ENCODE results near the gene AGFG2.

AGFG2 gene

DNA sequence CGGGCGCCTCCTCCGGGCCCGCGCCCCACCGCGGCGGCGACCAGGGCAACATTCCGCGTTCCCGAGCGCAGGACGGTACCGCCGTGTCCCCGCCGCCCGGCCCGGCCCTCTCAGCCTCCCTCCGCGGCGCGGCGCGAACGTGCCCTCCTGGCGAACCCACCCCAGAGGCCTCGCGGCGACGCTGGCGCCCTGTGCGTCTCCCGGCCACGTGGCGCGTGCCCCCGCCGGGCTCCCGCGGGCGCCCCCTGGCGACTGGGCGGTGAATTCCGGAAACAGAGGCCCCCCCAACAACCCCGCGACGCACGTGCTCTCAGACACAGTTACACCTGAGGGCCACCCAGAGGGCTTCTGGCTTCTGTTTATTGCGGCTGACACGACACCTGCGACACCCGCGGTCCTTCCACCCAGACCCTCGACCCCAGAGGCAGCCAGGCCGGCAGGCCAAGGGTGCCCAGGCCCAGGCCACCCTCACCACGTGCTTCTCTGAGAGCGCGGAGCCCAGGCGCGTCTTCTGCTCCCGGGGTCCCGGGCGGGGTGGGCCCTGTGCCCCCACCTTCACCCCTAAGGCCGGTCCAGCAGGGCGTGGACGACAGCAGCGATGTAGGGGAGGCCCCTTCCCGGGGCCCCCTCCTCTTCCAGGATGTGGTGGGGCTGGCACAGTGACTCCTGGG is 34.8 kb downstream of the AGFG2 start, which contains the start of gene SAP25:
Gene SAP25 (minus strand): TSS at position 210 of the 671 bp plus-strand sequence. CDS start 158 bp downstream, at position 52.
- DNase-seq, result no peak

DNA sequence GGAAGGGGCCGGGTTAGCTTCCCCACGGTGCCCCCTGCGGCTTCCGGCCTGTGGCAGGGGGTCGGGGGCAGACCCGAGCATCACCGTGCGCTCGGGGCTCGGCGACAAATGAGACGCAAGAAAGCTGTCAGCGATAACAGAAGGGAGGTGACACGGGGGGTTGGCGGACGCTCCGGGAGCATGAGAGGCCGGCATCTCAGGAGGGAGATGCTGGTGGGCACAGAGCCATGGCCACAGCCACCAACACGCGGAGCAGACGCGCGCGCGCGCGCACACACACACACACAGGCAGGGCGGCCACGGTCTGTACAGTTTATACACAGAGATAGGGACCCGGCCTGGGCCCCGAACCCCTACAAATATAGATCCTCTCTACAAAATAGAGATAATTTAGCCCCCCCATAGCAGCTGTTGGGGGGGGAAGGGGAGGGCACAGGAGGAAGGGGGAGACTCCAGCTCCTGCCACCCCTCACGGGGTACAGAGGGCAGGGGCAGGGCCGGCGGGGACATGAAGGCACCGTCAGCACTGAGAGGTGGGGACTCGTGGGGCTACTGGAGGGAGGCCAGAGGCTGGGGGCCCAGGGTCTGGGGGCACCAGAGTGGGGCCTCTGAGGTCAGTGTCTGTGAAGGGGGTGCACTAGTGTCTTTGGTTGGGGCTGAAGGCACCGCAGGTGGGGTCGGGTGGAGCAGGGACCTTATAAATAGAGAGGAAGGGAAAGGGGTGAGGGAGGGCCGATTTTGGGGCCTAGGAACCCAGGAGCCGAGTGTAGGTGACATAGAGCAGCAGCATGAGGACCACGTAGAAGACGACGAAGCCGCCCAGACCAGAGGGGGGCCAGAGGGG is 35.6 kb downstream of the AGFG2 start:
- no peak for DNase-seq

DNA sequence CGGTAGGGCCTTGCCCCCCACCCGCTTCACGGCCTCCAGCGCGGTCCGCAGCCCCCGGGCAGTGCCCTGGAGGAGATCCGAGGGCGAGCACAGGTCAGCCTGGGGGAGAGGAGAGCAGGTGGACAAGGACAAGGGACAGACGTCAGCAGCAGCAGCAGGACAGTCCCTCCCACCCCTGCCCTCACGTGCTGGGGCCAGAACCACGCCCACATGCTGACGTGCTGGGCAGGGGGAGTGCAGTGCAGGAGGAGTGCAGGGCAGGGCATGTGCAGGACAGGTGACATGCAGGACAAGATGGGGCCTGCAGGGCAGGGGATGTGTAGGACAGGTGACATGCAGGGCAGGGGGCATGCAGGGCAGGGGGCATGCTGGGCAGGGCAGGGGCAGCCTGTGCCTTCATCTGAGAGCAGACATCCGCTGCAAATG is 36.2 kb downstream of the AGFG2 start:
- DNase-seq, result no peak

DNA sequence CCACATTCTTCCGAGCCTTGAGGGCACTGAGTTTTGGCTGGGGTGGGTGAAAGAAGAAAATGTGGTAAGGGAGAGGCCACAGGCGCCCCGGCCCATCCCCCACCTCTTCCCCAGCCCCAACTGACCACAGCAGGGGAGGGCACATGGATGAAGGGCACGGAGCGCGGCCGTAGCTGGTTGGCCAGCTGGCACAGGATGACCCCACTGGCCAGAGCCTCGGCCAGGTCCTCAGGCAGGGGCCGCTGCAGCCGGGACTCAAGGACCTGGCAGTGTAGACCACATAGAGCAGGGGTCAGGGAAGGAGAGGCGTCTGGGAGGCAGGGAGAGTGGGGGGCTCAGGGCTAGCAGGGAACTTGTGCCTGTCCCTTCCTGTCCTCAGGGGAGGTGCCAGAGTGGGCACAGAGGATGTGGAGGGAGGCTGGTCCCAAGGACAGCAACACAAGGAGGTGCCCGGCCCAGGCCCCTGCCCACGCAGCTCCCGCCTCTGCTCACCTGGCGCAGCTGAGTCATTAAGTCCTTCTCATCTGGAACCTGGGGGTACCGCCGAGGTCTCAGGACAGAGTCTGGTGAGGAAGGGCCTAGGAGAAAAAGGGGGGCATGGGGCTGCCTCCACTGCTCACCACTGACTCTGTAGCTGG is 36.9 kb downstream of the AGFG2 start:
- no peak for DNase-seq

GRCh38 chr7:100576384-100576993 is 37.5 kb downstream of the AGFG2 start:
- no peak for DNase-seq

DNA sequence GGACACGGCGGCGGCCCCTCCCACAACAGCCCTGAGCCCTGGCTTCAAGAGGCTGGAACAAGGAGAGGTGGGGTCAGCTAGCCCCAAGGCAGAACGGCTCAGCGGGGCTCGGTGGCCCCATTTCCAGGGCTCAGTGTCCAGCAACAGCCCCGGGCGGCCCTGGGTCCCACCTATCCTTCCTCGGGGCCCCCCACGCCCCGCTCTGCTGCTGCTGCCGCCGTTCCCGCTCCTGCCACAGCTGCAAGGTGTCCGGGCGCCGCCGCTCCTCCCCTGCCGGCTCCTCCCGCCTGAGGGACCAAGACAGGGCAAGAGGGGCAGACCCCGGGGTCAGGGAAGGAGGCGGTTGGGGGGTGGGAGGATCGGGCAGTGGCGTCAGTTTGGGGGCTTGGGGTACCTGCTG is 38.1 kb downstream of the AGFG2 start:
- DNase-seq, result no peak

DNA sequence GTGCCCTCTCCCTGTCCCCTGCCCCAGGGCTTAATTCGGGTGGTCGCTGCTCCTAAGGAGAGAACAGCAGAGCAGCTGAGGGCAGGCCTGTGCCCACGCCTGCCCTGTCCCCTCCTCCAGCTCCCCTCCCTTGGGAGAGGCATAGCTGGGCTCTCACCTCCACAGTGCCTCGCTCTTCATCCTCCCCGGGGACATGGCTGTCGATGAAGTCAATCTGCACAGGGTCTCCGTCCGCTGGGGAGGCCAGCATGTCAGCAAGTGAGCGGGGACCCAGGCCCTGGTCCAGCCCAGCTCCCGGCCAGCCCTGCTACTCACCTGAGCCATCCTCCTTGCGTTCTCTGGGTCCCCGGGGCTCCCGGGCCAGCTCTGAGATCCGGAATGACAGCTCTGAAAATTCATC is 38.5 kb downstream of the AGFG2 start:
- DNase-seq, result no peak

- DNase-seq, result no peak
These were observed 39.5 kb downstream of the AGFG2 start for GRCh38 chr7:100578246-100579183.

GRCh38 chr7:100580466-100581283 is 41.7 kb downstream of the AGFG2 start:
- DNase-seq, result no peak

- no peak for DNase-seq
These were observed 43.1 kb downstream of the AGFG2 start for GRCh38 chr7:100582041-100582579.

DNA sequence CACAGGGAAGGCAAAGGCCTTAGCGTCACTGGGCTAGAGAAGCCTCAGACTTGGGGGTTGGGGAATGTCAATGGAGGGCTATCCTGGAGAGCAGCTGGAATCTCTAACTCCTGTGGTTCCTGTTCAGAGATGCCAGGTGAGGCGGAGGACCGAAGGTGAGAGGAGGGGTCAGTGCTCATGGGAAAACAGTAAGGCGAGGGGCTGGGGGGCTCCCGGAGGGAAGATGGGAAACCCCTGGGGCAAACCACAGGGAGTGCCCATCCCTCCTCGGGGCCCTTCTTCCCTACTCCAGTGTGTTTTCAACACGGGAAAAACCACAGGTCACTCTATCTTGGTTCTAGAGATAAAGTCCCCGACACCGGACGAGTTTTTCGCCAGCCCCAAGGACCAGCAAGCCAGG is 43.6 kb downstream of the AGFG2 start:
- no peak for DNase-seq

- DNase-seq, result peak; percentile 91 to 94
These were observed 44.4 kb downstream of the AGFG2 start for GRCh38 chr7:100583132-100584053.

DNA sequence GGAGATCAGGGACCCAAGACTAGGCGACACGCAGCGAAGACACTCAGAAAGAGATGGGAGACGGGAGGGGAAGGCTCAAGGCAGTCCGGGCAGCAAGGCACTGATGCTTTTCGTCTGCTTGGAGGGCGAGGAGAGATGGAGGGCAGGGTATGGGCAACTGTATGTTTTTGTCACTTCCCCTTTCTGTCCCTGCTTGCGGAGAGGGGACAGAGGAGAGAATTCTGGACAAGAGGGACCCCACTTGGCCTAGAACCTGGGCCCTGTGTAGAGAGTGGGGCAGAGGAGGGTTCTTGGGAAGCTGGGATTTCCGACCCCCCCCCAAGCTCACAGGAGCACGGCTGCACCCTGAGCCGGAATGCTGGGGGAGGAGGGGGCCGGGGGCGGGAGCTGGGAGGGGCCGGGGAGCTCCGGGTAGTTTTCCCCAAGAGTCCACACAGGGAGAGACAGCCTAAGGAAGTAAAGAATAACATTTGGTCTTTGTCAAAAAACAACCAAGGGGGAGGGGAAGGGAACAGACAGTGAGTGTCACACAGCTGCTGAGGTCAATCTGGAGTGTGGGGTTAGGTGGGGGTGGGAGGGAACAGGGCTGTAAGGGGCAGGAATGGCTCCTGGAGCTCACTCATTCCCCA is 45.2 kb downstream of the AGFG2 start:
- DNase-seq, result peak; percentile 75 to 90

- DNase-seq, result no peak
These were observed 45.9 kb downstream of the AGFG2 start for GRCh38 chr7:100584683-100585510.

DNA sequence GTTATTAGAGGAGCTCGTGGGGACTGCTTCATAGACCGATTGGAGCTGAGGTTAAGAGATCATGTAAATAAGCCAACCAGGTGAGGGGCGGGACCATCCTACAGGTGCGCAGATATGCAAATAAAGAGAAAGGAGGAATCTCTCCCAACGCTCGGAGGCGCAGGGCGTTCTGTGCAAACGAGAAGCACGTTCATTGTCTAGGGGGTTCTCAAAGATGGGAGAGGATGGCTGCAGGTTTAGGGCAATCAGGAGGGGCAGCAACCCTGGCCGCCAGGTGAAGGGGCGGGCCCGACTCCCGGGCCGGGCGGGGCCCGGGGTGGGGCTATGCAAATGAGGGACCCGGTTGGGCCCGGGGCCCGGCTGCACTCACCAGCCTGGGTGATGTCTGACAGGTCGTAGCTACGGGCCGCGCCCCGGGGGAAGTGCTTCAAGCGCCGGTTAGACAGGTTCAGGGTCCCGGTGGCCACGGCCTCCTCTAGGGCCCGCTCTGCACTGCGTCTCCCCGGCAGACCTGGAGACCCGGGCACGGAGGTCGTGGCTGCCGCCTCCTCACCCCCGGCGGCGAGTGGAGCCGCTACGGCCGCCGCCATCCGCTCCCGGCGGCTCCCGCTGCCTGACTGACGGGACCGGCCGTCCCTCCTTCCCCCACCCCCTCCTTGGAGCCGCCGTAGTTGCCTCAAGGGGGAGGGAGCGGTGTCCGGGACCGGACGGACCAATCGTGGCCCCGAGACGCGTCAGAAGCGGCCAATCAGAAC is 46.7 kb downstream of the AGFG2 start, which contains the start of gene LRCH4:
Gene LRCH4 (minus strand): TSS at position 619 of the 755 bp plus-strand sequence. CDS start 29 bp downstream, at position 590.
- DNase-seq, result no peak

DNA sequence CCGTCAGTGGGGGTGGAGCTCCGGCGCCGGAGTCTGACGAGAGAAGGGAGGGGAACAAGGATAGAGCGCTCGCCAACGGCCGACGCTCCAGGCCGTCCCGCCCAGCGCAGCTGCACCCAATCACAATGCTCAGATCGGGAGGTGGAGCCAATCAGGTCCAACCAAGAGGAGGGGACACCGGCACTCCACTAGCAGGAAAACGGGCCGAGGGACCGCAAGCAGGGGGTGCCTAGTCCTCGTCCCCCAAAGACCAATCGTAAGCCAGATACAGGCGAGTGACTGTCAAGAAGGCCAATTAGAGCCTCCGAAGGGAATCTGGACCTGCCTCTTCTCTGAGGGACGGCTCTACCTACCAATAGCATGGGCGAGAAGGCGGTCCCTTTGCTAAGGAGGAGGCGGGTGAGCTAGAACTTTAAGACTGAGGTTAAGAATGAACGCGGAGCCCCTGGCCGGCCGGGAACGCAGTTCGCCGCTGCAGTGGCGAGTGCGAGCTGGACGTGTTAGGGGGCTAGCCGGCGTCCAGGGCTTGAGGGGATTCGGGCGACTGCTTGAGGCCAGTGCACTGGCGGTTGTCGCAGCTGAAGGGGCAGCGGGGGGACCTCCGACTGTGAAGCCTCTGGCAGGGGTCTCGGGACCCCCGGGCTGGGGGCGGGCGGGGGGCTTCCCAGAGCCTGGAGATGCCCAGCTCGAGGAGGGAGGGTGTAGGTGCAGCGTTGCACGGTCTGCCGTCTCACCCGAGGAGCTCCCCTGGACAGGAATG is 47.4 kb downstream of the AGFG2 start, which contains the start of gene FBXO24:
Gene FBXO24 (plus strand): TSS at position 63 of the 760 bp plus-strand sequence. CDS start 298 bp downstream, at position 361.
- peak; percentile 99 for DNase-seq

All from AML-193 (cell line).